ENCODE measurements around the gene ST6GAL2.

Gene ST6GAL2

DNA sequence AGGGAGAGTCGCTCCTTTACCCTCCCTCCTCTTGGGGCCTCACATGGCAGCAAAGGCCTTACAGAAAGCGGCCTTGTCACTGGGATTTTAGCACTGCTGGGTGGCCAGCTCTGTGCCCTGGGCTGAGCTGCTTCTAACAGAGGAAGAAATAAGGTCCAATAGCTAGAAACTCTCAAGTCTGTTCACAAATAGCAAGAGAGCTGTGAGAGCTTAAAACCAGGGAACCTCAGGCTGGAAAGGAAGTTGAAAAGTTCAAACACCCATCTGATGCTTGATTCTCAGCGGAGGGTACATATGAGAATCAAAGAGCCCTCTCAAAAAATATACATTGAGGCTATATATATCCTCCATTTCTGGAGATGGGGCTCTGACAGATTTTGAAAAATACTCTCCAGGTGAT is 54.7 kb downstream of the ST6GAL2 start:
- no peak for DNase-seq (ENCODE audit: low read depth in 3 of 3, low spot score in 1 of 3)

DNA sequence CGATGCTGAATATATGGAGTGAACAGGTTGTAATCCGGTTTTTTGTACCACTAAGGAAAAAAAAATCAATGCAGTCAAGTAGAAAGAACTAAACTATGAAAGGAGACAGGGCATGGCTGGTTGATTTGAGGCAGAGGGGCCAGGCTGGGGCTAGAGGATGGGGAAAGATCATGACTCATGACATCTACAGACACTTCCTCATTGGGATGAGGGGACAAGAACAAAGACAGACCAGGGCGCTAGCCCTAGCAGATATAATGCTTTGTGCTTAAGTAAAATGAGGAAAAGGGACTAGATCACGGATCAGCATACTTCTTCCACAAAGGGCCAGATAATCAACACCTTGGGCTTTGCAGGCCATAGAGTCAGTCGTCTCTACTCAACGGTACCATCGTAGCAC is 55.8 kb downstream of the ST6GAL2 start:
- DNase-seq (ENCODE audit: low read depth in 3 of 3, low spot score in 1 of 3): no peak

DNA sequence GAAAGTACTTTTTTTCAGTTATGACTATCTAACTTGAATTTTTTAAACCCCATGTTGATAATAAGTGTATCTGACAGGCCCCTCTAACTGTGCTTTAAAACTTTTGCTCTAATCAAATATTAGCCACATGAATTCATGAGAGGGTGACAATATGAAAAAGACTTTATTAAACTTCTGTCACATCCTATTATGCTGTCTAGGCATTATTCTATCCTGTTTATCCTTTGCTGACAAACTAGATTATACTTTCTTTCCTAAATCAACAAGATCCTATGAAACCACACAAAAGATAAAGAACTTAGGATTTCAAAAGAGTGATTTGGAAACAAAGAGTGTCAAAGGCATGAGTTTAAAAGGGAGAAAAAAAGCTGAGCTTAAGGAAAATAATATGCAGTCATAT is 57.8 kb downstream of the ST6GAL2 start:
- DNase-seq (ENCODE audit: low read depth in 3 of 3, low spot score in 1 of 3): no peak

DNA sequence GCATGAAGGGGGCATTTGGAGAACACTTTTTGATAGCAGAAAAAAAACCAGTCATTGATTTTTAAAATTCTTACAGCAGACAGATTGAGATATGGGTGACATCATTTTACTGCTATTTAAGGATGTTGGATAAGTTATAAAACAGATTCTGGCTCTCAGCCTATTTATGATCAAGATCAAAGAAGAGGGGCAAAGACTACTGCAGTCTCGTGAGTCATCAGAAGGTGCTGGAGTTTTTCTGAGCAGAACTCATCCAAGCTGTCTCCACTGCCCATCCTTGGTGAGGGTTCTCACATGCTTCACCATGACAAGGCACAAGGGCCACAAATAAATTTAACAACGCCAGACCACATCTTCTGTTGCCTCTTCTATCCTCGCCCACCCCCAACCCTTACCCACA is 58.8 kb downstream of the ST6GAL2 start:
- DNase-seq (ENCODE audit: low read depth in 3 of 3, low spot score in 1 of 3): no peak

DNA sequence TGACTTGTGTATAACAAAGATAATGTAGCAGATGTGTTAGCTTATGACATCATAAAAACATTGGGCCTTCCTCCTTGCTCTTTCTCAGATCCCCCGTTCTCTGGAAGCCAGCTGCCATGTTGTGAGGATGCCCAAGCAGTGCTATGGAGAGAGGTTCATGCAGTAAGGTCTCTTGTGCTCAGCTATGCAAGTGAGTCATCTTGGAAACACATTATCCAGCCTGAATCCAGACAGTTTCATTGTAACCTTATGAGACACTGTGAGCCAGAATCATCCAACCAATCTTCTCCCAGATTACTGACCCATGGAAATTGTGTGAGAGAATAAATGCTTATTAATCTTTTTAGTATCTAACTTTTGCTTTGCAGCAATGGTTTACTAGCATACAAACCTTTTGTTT is 60.8 kb downstream of the ST6GAL2 start:
- no peak for DNase-seq (ENCODE audit: low read depth in 3 of 3, low spot score in 1 of 3)

DNA sequence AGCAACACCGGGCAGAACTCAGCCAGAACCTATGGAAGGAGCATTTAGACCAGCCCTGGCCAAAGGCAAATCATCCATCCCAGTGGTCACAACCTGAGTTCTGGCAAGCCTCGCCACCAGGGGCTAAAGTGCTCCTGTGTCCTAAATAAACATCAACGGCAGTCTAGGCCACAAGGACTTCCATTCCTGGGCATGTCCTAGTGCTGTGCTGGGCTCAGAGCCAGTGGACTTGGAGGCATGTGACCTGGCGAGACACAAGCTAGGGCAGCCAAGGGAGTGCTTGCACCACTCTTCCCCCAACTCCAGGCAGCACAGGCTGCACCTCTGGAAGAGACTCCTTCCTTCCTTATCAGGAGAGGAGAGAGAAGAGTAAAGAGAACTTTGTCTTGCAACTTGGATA is 69.0 kb downstream of the ST6GAL2 start:
- no peak for DNase-seq (ENCODE audit: low read depth in 3 of 3, low spot score in 1 of 3)

DNA sequence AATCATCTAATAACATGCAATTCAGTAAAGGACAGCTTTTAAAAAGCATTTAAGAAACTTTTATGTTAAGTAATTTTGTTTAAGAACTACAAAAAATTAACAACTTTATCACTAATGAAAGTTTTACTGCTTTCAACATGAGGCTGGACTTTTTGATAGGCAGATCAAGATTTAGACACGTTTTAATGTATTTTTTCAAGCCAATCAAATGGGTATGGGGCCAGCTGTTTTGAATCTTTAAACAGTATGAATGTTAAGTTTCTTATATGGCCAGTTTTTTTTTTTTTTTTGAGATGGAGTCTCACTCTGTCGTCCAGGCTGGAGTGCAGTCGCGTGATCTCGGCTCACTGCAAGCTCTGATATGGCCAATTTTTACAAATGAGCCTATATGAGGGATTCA is 73.1 kb downstream of the ST6GAL2 start:
- DNase-seq (ENCODE audit: low read depth in 3 of 3, low spot score in 1 of 3): no peak

DNA sequence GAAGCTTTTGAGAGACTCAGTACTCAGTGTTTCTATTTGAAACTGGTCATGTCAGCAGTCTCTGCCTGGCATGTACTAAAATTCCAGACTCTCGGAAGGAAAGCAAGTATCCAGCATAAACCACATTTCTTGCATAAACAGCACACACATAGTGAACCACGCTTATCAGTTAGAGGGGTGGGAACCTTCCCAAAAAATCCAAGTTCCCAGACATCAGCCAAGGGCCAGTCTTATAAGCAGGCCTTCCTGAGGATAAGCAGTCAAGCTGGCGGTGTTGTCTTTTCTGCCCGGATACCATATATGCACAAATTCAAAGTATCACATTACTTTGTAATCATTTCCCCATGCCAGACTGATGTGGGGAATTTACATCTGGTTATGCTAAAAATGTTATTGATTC is 73.6 kb downstream of the ST6GAL2 start:
- DNase-seq (ENCODE audit: low read depth in 3 of 3, low spot score in 1 of 3): no peak

DNA sequence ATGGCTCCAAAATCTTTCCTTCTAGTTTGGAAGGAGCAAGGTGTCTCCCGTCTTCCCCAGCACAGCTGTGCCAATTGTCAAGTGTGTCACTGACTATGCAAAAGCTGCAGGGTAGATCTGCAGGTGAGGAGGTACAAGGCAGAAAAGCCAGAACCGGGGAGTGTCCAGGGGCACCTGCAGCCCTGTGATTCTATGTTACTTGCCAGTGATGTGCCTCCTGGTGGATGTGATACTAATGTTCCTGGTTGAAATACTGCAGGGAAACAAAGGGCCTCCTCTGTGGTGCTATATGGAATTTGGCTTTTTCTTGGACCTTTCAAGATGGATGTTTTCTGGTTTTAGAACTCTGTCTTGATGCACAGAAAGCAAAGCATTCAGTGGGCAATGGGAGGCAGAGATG is 80.3 kb downstream of the ST6GAL2 start:
- DNase-seq (ENCODE audit: low read depth in 3 of 3, low spot score in 1 of 3): no peak

DNA sequence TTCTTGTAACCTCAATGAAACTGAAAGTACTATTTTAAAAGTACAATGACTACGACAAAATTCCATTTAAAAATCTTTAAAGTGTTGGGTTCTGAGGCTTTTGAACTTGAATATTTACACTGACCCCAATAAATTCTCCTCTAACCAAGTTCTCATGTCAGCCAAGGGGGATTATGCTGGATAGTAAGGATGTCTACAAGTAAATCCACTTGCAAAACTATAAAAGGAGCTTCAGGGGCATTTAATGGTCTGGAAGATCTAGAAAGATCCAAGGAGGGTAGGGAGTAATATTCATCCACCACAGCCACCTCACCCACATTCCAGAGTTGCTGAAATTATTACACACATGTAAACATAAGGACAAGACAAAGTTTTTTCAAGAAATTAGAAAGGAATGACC is 81.8 kb downstream of the ST6GAL2 start:
- no peak for DNase-seq (ENCODE audit: low read depth in 3 of 3, low spot score in 1 of 3)

DNA sequence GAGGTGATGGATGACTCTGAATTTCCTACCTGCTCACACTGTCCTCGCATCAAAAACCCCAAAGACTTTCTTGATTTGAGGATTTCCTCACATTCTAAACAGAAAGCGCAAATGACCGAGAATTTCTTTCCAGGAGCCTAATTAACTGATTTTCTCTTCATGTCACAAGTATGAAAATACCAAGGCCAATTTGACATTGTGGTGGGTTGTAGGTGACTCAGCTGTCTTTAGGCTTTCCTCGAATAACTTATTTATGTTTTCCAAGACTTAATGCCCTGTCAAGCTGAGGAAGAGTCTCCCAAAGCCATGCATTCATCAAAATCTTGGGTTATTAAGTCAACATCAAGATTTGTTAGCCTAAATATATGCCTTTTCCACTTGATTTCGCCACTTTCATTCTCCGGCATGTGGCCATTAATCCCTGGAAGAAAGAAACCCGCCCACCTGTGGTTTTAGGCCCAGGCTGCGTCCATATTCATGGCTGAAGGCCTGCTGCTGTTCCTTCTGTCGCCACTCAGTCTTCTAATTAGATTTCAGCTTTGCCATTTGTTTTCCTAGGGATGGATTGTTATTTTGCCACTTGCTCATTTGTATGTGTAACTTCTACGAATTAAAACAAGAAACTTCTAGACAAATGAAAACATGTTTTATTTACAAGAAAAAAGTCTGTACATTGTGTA is 84.9 kb downstream of the ST6GAL2 start:
- DNase-seq (ENCODE audit: low read depth in 3 of 3, low spot score in 1 of 3): no peak

DNA sequence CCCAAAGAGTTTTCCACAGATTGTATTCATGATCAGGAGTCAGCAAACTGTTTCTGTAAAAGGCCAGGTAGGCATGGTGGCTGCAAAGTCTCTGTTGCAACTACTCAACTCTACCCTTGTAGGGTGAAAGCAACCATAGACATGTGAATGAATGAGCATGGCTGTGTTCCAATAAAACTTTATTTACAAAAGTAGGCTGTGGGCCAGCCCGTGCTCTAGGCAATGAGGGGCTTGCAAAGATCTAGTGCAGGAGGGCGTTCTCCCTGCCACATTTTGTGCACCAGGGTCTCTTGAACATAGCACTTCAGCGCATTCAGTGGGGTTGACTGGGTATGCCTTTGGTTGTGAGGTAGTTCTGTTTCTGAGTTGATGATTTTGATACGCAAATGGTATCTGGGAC is 85.8 kb downstream of the ST6GAL2 start:
- DNase-seq (ENCODE audit: low read depth in 3 of 3, low spot score in 1 of 3): no peak

DNA sequence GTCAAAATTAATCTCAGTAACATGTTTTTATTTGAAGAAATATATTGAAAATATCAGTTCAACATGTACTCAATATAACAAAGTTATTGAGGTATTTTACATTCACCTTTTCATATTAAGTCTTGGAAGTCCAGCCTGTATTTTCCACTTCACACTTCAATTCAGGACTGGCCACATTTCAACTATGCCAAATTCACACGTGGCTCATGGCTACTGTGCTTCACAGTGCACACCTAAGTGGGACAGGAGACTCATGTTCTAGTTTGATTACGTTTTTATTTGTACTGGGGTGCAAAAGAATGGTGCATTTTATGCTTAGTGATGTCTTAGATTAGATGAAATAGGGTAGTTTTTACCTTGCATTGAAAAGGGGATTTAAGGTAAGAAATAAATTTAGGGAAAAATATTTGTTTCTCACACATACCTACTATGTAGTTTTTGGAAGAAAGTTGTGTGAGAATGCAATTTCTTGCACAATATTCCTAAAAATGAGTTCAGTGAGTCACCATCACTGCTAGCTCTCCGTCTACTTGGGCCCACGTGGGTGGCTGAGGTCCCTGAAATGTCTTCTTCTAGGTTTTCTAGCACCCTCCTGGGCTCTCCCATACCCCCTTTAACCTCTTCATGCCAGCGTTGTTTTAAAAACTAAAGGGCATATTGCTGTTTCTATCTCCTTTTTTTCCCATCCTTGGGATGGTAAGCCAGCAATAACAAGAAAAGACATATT is 87.0 kb downstream of the ST6GAL2 start:
- no peak for DNase-seq (ENCODE audit: low read depth in 3 of 3, low spot score in 1 of 3)

DNA sequence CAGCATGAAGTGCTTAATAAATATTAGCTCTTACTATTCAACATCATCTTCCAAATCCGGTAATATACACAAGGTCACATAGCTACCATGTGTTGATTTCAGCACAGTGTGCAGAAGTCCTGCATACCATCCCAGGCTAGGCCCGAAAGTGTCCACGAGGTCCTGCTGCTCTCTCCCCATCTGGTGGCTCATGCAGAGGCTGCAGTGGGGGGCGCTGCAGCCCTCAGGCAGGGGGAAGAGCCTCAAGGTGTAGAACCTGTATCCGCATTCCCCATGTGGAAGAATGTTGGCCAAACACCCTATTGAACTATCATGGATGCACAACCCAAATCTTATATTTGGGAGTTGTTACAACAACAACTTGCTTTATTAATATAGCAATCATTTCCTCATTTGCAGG is 88.5 kb downstream of the ST6GAL2 start:
- no peak for DNase-seq (ENCODE audit: low read depth in 3 of 3, low spot score in 1 of 3)

DNA sequence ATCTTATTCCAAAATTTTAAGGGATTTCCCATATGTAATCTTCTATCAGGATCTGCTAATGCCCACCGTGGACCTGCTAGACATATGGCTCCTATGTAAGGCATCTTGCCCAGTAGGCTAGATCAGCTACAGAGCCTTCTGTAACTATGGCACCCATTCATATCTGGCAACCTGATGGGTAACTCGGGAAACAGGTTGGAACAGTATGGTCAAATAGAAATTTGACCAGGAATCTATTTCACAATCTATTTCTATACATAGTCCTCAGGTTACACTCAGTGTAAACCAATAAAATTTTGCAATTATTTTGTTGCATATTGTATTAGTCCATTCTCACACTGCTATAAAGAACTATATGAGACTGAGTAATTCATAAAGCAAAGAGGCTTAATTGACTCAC is 93.3 kb downstream of the ST6GAL2 start:
- DNase-seq (ENCODE audit: low read depth in 3 of 3, low spot score in 1 of 3): no peak

DNA sequence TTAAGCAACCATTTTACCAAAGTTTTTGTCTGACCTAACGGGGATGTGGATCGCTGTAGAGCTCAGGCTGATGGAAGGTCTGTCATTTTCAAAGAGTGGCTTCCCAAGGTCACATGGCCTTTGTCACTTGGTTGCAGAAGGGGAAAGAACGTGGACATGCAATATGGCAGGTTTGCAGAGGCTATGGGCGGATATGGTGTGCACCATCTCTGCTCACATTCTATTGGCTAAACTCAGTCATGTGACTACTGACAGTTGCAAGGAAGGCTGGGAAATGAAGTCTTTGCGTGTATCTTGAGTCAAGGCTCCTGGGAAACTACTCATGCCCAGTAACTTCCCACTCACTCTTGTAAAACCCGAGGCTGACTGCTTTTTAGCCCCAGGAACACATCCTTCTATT is 96.8 kb downstream of the ST6GAL2 start:
- DNase-seq (ENCODE audit: low read depth in 3 of 3, low spot score in 1 of 3): no peak

DNA sequence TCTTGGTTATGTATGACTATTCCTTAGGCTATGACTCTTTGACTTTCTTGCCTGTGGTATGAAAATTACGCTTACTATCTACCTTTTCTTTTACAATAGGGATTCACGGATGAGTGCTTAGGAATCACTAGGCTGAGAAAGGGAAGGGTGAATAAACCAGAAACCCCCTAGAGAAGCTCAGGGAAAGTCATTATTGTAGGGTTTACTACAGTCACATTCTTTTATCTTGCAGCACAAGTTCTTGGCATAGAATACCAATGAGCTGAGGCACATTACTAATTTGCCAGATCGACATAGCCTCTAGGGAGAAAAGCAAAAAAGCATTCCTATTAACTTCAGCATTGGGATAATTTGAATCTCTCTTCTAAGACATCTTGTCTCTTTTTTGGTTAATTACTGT is 103.3 kb downstream of the ST6GAL2 start:
- DNase-seq (ENCODE audit: low read depth in 3 of 3, low spot score in 1 of 3): no peak

DNA sequence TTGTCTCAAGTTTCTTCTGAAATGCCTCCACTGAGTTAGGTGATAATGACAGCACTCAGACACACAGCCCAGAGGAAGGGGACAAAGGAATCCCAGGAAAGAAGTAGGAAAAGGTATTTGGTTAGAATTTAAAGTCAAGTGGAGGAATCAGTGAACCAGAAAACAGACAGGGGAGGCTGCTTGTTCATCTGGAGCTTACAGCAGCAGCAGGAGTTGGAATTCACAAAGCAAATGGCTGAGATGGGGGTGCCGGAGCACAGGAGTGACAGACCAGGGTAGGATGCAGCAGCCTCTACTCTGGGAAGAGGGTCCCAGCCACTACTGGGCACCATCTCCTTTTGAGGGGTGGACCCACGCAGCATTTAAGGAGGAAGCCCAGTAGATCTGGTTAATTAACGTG is 104.8 kb downstream of the ST6GAL2 start:
- DNase-seq (ENCODE audit: low read depth in 3 of 3, low spot score in 1 of 3): no peak

DNA sequence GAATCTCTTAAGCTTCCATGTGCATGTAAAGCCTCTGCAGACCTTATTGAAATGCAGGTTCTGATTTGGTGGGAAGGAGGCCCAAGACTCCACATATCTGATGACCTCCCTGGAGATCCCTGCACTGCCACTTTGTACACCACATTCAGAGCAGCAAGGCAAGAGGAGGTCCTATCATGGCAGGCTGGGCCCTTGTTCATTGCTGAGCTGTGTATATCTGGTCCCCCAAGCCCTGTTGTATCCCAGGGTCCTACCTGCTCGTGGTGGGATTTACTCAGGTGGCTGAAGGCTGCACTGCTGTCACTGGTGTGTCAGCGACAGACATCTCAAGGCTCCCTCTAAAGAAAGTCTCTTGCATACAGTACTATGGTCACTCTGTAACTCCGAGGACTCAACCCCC is 114.2 kb downstream of the ST6GAL2 start:
- DNase-seq (ENCODE audit: low read depth in 3 of 3, low spot score in 1 of 3): no peak

DNA sequence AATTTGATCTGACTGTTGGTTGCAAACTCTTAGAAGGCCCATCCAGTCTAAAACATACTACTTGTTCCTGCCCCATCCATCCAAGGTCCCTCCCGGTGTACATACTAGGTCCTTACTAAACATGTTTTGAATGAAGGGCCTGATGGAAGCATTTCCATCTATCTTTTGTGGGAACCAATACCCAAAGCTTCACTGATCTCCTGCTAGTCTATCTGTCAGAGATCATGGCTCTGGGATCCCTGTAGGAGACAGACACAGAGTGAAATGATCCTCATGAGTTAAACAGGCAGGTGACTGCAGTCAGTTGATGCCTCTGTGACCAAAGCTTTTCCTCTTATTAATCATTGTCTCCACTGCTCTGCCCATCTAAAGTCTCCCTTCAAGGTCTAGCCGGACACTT is 115.0 kb downstream of the ST6GAL2 start:
- DNase-seq (ENCODE audit: low read depth in 3 of 3, low spot score in 1 of 3): no peak

DNA sequence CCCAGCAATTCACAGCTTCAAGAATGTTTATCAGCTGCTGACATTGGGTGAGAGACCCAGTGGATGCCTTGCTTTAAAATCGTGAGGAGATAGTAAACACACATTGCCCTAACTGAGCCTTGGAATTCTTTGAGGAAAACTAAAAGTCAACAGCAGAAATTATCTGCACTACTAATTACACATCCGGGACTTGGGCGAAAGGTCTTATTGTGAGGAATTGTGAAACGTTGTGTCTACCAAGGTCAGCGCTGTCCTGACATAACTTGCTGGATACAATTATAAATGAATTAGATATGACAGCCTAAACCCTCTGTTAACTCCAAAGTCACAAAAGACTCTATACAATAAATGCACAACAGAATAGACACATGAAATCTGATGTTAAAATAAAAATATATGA is 121.4 kb downstream of the ST6GAL2 start:
- no peak for DNase-seq (ENCODE audit: low read depth in 3 of 3, low spot score in 1 of 3)

DNA sequence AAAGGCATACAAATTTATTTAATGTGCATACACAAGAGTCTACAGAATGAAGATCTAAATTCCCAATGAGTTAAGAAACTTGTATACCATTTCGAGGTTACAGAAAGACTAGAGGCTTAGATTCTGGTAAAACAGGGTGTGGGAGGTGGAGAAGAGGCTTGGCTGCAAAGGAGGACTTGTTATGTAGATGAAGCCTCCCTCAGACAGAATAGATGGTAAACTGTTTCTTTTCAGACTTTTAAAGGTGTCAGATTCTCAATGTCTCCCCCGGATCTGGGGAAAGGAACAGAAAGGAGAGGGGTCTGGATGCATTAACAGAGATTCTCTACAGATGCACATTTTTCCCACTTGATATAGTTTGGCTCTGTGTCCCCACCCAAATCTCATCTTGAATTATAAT is 126.0 kb downstream of the ST6GAL2 start:
- DNase-seq (ENCODE audit: low read depth in 3 of 3, low spot score in 1 of 3): no peak

DNA sequence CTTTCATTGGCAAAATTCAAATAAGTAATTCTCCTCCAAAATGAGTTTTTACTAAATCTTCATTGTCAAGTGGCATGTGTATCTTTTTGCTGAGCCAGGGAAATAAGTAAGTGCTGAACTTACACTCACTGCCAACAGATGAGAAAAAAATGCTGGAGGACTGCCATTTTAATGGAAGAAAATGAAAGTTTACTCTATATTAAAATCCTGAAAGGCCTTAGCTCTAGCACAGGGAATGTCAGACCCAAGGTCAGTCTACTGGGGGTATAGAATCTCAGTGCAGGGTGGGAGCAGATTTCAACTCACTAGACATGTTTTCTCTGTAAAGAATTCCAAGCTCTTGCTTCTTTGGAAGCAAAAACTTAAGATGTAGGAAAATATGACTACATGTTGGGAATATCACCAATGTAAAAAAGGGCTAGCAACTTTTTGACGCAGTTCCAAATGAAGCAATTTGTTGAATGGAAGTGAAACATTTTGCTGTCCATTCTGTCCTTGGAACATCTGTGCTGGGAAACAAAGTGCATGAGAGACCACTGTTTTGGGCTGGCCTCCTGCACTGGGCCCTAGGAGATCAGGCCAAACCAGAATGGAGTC is 127.0 kb downstream of the ST6GAL2 start:
- DNase-seq (ENCODE audit: low read depth in 3 of 3, low spot score in 1 of 3): no peak

All from stimulated activated CD4-positive, alpha-beta T cell treated with anti-CD3 and anti-CD28 coated beads, TNF-alpha, amount 100 ng/mL, for 1 hour (primary cell).